Endothelial cell of umbilical vein (primary cell): ENCODE measurements around the gene PLK5. TPM values are rescaled to one million over a fixed set of nuclear protein-coding genes. Genes with fewer than 3 reads are reported as not detected.

Source experiments
- BruUV-seq: library from RNA; stranded (reverse); fragments of 400-500 nt; replicated peaks from 2 replicates; lab custom pipeline; 2021; lab: Mats Ljungman, UMichigan
- CTCF ChIA-PET: fragments of 300-600, 350-600 bp; sonication (Branson Sonifier 250); formaldehyde crosslinking; loops from one replicate; lab custom pipeline; 2021; ENCODE audit warnings: antibody characterized with exemption, inconsistent platforms; lab: Charles Lee
- POLR2A ChIA-PET: fragments of 300-600, 350-600 bp; sonication (Branson Sonifier 250); formaldehyde crosslinking; loops from one replicate; lab custom pipeline; 2021; ENCODE audit warnings: antibody characterized with exemption, inconsistent platforms; lab: Charles Lee
- DNase-seq: peaks from one replicate; pipeline ENCODE4 v3.0.0-alpha.2; 2011; ENCODE audit warnings: low read depth, low spot score
- FAIRE-seq: peaks from 2 replicates; lab custom pipeline; 2011; peaks lifted over from hg19 to GRCh38; lab: Jason Lieb, UNC
- H2AFZ ChIP-seq: 2 replicates; pipeline ENCODE4 v1.6.0; 2012; ENCODE audit warnings: low read depth, low read length, control low read depth, inconsistent platforms
- H3K27ac ChIP-seq: 2 replicates; pipeline ENCODE4 v1.5.1; 2011; ENCODE audit warnings: low read depth, mild to moderate bottlenecking, control low read depth, low read length, moderate library complexity; ENCODE audit not compliant: insufficient read depth
- H3K27me3 ChIP-seq, 2 experiments: 2 replicates each; pipeline versions ENCODE4 v1.6.0 to v1.6.1; 2011; ENCODE audit warnings: low read length in 2 of 2, mixed read lengths in 1 of 2; ENCODE audit not compliant: control insufficient read depth in 2 of 2, insufficient read depth in 2 of 2
- H3K36me3 ChIP-seq, 2 experiments: 2 replicates in 1 of 2; 3 replicates in 1 of 2; pipeline ENCODE4 v1.5.1; 2011; ENCODE audit warnings: low read length in 2 of 2, mild to moderate bottlenecking in 1 of 2, moderate library complexity in 1 of 2; ENCODE audit not compliant: control insufficient read depth in 2 of 2, insufficient read depth in 2 of 2; ENCODE audit errors: extremely low read depth in 1 of 2
- H3K4me1 ChIP-seq: 3 replicates; pipeline ENCODE4 v1.5.1; 2011; ENCODE audit warnings: mild to moderate bottlenecking, low read length; ENCODE audit not compliant: control insufficient read depth, insufficient read depth; ENCODE audit errors: extremely low read depth
- H3K4me2 ChIP-seq: 2 replicates; pipeline ENCODE4 v1.6.1; 2011; ENCODE audit warnings: low read length, control low read depth, mixed read lengths; ENCODE audit not compliant: insufficient read depth
- H3K4me3 ChIP-seq, 3 experiments: fragments of 200-600 bp in 1 of 3; sonication (generic), shearing (Covaris generic) in 1 of 3; replicated peaks in 1 of 3; 2 replicates each; pipeline ENCODE4 v1.5.1; 2011 to 2016; ENCODE audit warnings: control low read depth in 3 of 3, low read length in 3 of 3, mild to moderate bottlenecking in 2 of 3, inconsistent platforms in 1 of 3, low read depth in 1 of 3, moderate library complexity in 1 of 3; ENCODE audit not compliant: insufficient read depth in 1 of 3
- H3K79me2 ChIP-seq: 2 replicates; pipeline ENCODE4 v1.6.0; 2012; ENCODE audit warnings: low read length, inconsistent platforms; ENCODE audit not compliant: control insufficient read depth, insufficient read depth
- H3K9ac ChIP-seq: replicated peaks from 2 replicates; pipeline ENCODE3; 2011; ENCODE audit warnings: low read length, control low read depth; ENCODE audit not compliant: insufficient read depth; ENCODE audit errors: extremely low read depth
- H3K9me1 ChIP-seq: replicated peaks from 3 replicates; pipeline ENCODE4 v1.6.0; 2011; ENCODE audit warnings: mild to moderate bottlenecking, low read length; ENCODE audit not compliant: control insufficient read depth, insufficient read depth; ENCODE audit errors: extremely low read depth
- H3K9me3 ChIP-seq: replicated peaks from 2 replicates; pipeline ENCODE4 v1.5.1; 2012; ENCODE audit warnings: low read length, inconsistent platforms; ENCODE audit not compliant: control insufficient read depth, insufficient read depth
- H4K20me1 ChIP-seq: replicated peaks from 2 replicates; pipeline ENCODE3; 2011; ENCODE audit warnings: mild to moderate bottlenecking, low read length; ENCODE audit not compliant: control insufficient read depth, insufficient read depth; ENCODE audit errors: extremely low read depth
- CTCF ChIP-seq, 2 donors: IDR thresholded peaks; 1 replicate in 1 of 2; 2 replicates in 1 of 2; pipeline ENCODE4 v1.5.1; 2011; ENCODE audit warnings: low read length in 2 of 2, mild to moderate bottlenecking in 2 of 2, moderate library complexity in 2 of 2, control low read depth in 1 of 2, inconsistent platforms in 1 of 2, low read depth in 1 of 2; ENCODE audit not compliant: insufficient read depth in 1 of 2; ENCODE audit errors: extremely low read depth in 1 of 2
- GATA2 ChIP-seq: IDR thresholded peaks from 2 replicates; pipeline ENCODE4 v1.7.0; 2011; ENCODE audit warnings: low read depth, mild to moderate bottlenecking, moderate library complexity, mixed read lengths, low read length; ENCODE audit not compliant: insufficient read length, insufficient read depth
- JUN ChIP-seq: IDR thresholded peaks from 2 replicates; pipeline ENCODE4 v1.6.1; 2011; ENCODE audit warnings: borderline replicate concordance, low read depth; ENCODE audit not compliant: insufficient read length, insufficient read depth
- MAX ChIP-seq: IDR thresholded peaks from 2 replicates; pipeline ENCODE4 v1.6.1; 2011; ENCODE audit not compliant: insufficient read depth, insufficient read length
- MYC ChIP-seq: IDR thresholded peaks from one replicate; pipeline ENCODE4 v1.6.1; 2011; ENCODE audit warnings: mild to moderate bottlenecking, low read depth, low read length
- POLR2A ChIP-seq: IDR thresholded peaks from 2 replicates; pipeline ENCODE4 v1.6.1; 2012; ENCODE audit warnings: low read depth, mild to moderate bottlenecking, control low read depth, low read length
- POLR2AphosphoS5 ChIP-seq: IDR thresholded peaks from 2 replicates; pipeline ENCODE4 v1.6.1; 2012; ENCODE audit warnings: low read depth, mild to moderate bottlenecking, control low read depth, low read length, moderate library complexity; ENCODE audit not compliant: insufficient read depth
- dilution Hi-C: fragments of 300-500 bp; cut with MboI; formaldehyde crosslinking; loops from one replicate; pipeline ENCODE4 v1.15.0; 2019; ENCODE audit warnings: low sequenced_read_pairs; ENCODE audit not compliant: extremely low pct_ligation_motif_present
- intact Hi-C: fragments of 100-400 bp; cut with micrococcal nuclease; formaldehyde crosslinking; loops from one replicate; pipeline ENCODE4 v1.10.0; 2022
- polyA plus RNA-seq, 4 experiments: library from polyadenylated mRNA; depleted of rRNA in 3 of 4; stranded (reverse) in 3 of 4; unstranded in 1 of 4; fragments of >200 nt; gene quantifications; 2 replicates each; pipeline versions ENCODE4 v1.2.1 to v1.2.3, GENCODE V29; 2011 to 2012; ENCODE audit warnings: missing spikeins in 1 of 4
- total RNA-seq: library from RNA; stranded (reverse); gene quantifications from 2 replicates; pipeline ENCODE4 v1.2.3, GENCODE V29; 2021

PLK5 gene
- total and polyA plus RNA-seq, 2 donors (not counting 3 experiments of a cell fraction or from before 2014, with no cell fraction given), result not detected

DNA sequence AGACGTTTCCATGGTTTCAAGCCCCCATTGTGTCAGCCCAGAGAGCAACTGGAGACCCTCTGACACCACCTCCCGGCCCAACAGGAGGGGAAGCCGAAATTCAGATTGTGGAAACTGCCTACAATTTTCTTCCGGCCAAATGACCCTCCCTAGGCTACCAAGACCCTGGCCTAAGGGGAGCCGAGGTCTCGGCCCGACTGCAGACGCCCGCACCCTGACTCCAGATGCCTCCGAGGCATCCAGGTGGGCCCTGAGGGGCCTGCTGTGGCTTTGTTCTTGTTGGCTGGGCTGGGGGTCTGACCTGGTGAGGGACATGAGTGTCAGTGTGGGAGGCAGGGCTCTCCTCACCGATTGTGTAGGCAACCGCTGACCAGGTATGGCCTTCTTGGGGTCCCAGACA is 34.7 kb downstream of the PLK5 start:
- intact Hi-C loops, result no loop called here

More for the DNA sequence above, 34.7 kb downstream of the PLK5 start:
- Histone ChIP-seq H3K79me2 (peaks cover 54% of the 10 kb centered on the region), H3K9me1 (no peaks in the 10 kb centered on the region), H3K9ac (no peak overlapping the region), H3K27me3 (no peaks in the 10 kb centered on the region), H3K4me3 (no peak overlapping the region), H3K9me3 (no peaks in the 10 kb centered on the region), H3K36me3 (peaks cover 10 to 18% of the 10 kb centered on the region in 2 experiments), H3K4me2 (no peak overlapping the region), H2AFZ (no peak overlapping the region), H4K20me1 (no peaks in the 10 kb centered on the region), H3K27ac (no peak overlapping the region), H3K4me1 (no peaks in the 10 kb centered on the region)
- no TSS peak for BruUV-seq
- no peak for FAIRE-seq
- no peak for DNase-seq
- dilution Hi-C loops, result no loop called here
- POLR2A ChIA-PET, result no interaction called here
- CTCF ChIA-PET, result interaction anchor here (3.1 kb wide), 1 partner anchor 12 kb away, joined by 19 read pairs; no protein-coding TSS in a partner anchor
- TF ChIP-seq CTCF (IDR thresholded peaks at IDR 0.05; ENCODE audit: extremely low read depth in 1 of 2, insufficient read depth in 1 of 2, low read depth in 1 of 2, low read length in 2 of 2) (no peak), MYC (no peak), GATA2 (no peak), POLR2AphosphoS5 (no peak), JUN (no peak), MAX (no peak), POLR2A (no peak)
